ENCODE data around the gene SLC25A41. TPM values are rescaled to one million over a fixed set of nuclear protein-coding genes. Genes with fewer than 3 reads are reported as not detected.

SLC25A41 gene
- total and polyA plus RNA-seq, 2 of the 8 experiments (the other 6 are each of a cell fraction or from before 2014, with no cell fraction given), result 0.50 TPM; not detected in 1

- Histone ChIP-seq H3K4me2 (ENCODE audit: insufficient read depth in 1 of 2, low read depth in 2 of 2, low read length in 2 of 2) (no peak overlapping the region), H3K18ac (ENCODE audit: extremely low read depth, low read length) (no peak overlapping the region), H3K14ac (ENCODE audit: insufficient read length) (no peak overlapping the region), H3K27ac (ENCODE audit: low read depth, low read length) (no peak overlapping the region), H2BK5ac (ENCODE audit: low read depth, low read length) (no peak overlapping the region), H2BK20ac (ENCODE audit: low read length) (no peak overlapping the region), H4K20me1 (replicated peaks in 1 of 2; ENCODE audit: control insufficient read depth in 1 of 2, insufficient read depth in 2 of 2, low read length in 2 of 2) (peaks cover 0 to 7% of the 10 kb centered on the region in 2 experiments), H2BK120ac (replicated peaks; ENCODE audit: low read depth, low read length) (no peak overlapping the region), H3K4me3 (ENCODE audit: extremely low read depth in 1 of 4, insufficient read depth in 2 of 4, low read depth in 3 of 4, low read length in 4 of 4) (no peak overlapping the region), H3K23me2 (ENCODE audit: low read depth, low read length) (no peaks in the 10 kb centered on the region), H3K4me1 (replicated peaks in 1 of 4; ENCODE audit: control insufficient read depth in 3 of 4, insufficient read depth in 4 of 4, low read length in 3 of 4) (peaks cover 0 to 12% (median 6%) of the 10 kb centered on the region in 4 experiments; a peak in 6 of 7 replicates), H2AFZ (ENCODE audit: low read length) (no peak overlapping the region), H3K23ac (ENCODE audit: insufficient read length) (no peak overlapping the region), H3K79me2 (ENCODE audit: control insufficient read depth in 1 of 2, insufficient read depth in 2 of 2, low read length in 2 of 2) (no peaks in the 10 kb centered on the region), H4K8ac (ENCODE audit: extremely low read depth, insufficient read depth, low read length) (no peak overlapping the region), H3K56ac (replicated peaks; ENCODE audit: insufficient read length, low read depth, low read length) (no peak overlapping the region), H3K9ac (replicated peaks in 1 of 4; ENCODE audit: extremely low read depth in 1 of 4, low read depth in 3 of 4, low read length in 3 of 4) (no peak overlapping the region), H2BK12ac (ENCODE audit: low read depth, low read length) (no peak overlapping the region), H3K36me3 (ENCODE audit: control insufficient read depth in 2 of 4, insufficient read depth in 4 of 4, low read length in 3 of 4) (peaks cover 0 to 11% (median 1%) of the 10 kb centered on the region in 4 experiments; a peak in 3 of 8 replicates), H3K79me1 (ENCODE audit: low read depth, low read length) (no peaks in the 10 kb centered on the region), H3K9me3 (ENCODE audit: insufficient read depth in 2 of 2, low read depth in 1 of 2, low read length in 1 of 2) (no peaks in the 10 kb centered on the region), H4K5ac (ENCODE audit: insufficient read length, low read depth, low read length) (no peak overlapping the region), H3K27me3 (replicated peaks in 1 of 4; ENCODE audit: control insufficient read depth in 3 of 4, extremely low read depth in 1 of 4, insufficient read depth in 3 of 4, low read length in 3 of 4) (no peaks in the 10 kb centered on the region), H4K91ac (replicated peaks; ENCODE audit: insufficient read length, low read length) (no peak overlapping the region), H3K4ac (replicated peaks; ENCODE audit: insufficient read length, low read depth, low read length) (no peak overlapping the region), H2AK5ac (ENCODE audit: low read depth, low read length) (no peak overlapping the region), H2BK15ac (ENCODE audit: low read length) (no peak overlapping the region)
- 90% methylated on average over 6 of the region's 6 CpGs; no CpG with 5 or more reads in 1 of the 2 experiments for WGBS, 2 experiments (ENCODE audit: extremely low coverage in 1 of 2, insufficient coverage in 1 of 2, insufficient read length in 1 of 2, insufficient replicate concordance in 2 of 2, low coverage in 1 of 2, low lambda C conversion rate in 2 of 2, missing lambda C conversion rate in 1 of 2)
- POLR2A ChIA-PET (ENCODE audit: partially characterized antibody), result interaction anchor here (0.6 to 4.9 kb wide), 4 partner anchors 12 to 1720 kb away, joined by 3 to 26 read pairs (median 3); no protein-coding TSS in a partner anchor
- FAIRE-seq, result no peak
- no peak for DNase-seq (ENCODE audit: low read depth in 1 of 2, low spot score in 2 of 2)
- CTCF ChIA-PET (ENCODE audit: partially characterized antibody), result interaction anchor here (0.7 to 1.7 kb wide), 5 partner anchors 8 to 1378 kb away, joined by 3 to 5 read pairs (median 3); no protein-coding TSS in a partner anchor
- no peak for TF ChIP-seq KDM1A (IDR thresholded peaks at IDR 0.05; ENCODE audit: borderline replicate concordance, low read length)
- TF ChIP-seq GTF2F1 (IDR thresholded peaks at IDR 0.05; ENCODE audit: borderline replicate concordance, low read depth, low read length), result no peak
- TF ChIP-seq EZH2 (IDR thresholded peaks at IDR 0.05; ENCODE audit: low read depth, low read length, severe bottlenecking), result no peak
- no peak for TF ChIP-seq ZNF274 (IDR thresholded peaks at IDR 0.05; ENCODE audit: borderline replicate concordance, extremely low read depth, low read length)
- TF ChIP-seq JUND (IDR thresholded peaks at IDR 0.05; ENCODE audit: low read length), result no peak
- TF ChIP-seq BCL11A (IDR thresholded peaks at IDR 0.05; ENCODE audit: low read depth in 2 of 2, low read length in 2 of 2), result no peak
Measured at GRCh38 chr19:6409346-6409745, 24.2 kb downstream of the SLC25A41 start.

Data from H1 (cell line).